GM12878 (cell line): ENCODE results near the gene PPP3CA.

ENCODE experiments used
- ATF7 ChIP-seq: fragments of 450-650 bp; IDR thresholded peaks from 2 replicates; pipeline ENCODE4 v1.6.1; 2016; ENCODE audit warnings: low read depth, mild to moderate bottlenecking
- CHD4 ChIP-seq: fragments of 200-600 bp; sonication (generic); IDR thresholded peaks from 2 replicates; pipeline ENCODE4 v1.6.1; 2016; ENCODE audit warnings: mild to moderate bottlenecking
- EED ChIP-seq: sonication (generic); IDR thresholded peaks from 2 replicates; pipeline ENCODE4 v1.6.1; 2016; ENCODE audit warnings: antibody characterized with exemption, low read depth
- EP300 ChIP-seq, 2 experiments: fragments of 150-350 bp in 1 of 2; IDR thresholded peaks; 2 replicates each; pipeline ENCODE4 v1.6.1; 2011 to 2012; ENCODE audit warnings: low read depth in 2 of 2, low read length in 2 of 2, borderline replicate concordance in 1 of 2, improper control_type of control experiment in 1 of 2, inconsistent platforms in 1 of 2; ENCODE audit not compliant: control insufficient read depth in 1 of 2
- EZH2 ChIP-seq: IDR thresholded peaks from 2 replicates; pipeline ENCODE4 v1.6.1; 2012; ENCODE audit warnings: low read depth, mild to moderate bottlenecking, control low read depth, inconsistent platforms, low read length, borderline replicate concordance; ENCODE audit not compliant: control insufficient read depth
- FOS ChIP-seq: IDR thresholded peaks from 3 replicates; pipeline ENCODE4 v1.6.1; 2011; ENCODE audit warnings: borderline replicate concordance; ENCODE audit not compliant: insufficient read length; ENCODE audit errors: extremely low read depth
- MTA3 ChIP-seq: IDR thresholded peaks from 2 replicates; pipeline ENCODE4 v1.6.1; 2012; ENCODE audit warnings: low read length, inconsistent platforms, borderline replicate concordance
- NFIC ChIP-seq: IDR thresholded peaks from 2 replicates; pipeline ENCODE4 v1.6.1; 2012; ENCODE audit warnings: low read depth, mild to moderate bottlenecking, inconsistent platforms, low read length, moderate library complexity
- POLR2AphosphoS5 ChIP-seq: IDR thresholded peaks from 2 replicates; pipeline ENCODE4 v1.6.1; 2011; ENCODE audit warnings: mild to moderate bottlenecking, low read length, inconsistent platforms
- RELA ChIP-seq: fragments of 450-650 bp; IDR thresholded peaks from 2 replicates; pipeline ENCODE4 v1.8.0; 2014; ENCODE audit warnings: borderline replicate concordance; ENCODE audit not compliant: partially characterized antibody
- ZNF274 ChIP-seq: IDR thresholded peaks from one replicate; pipeline ENCODE4 v1.8.0; 2011; ENCODE audit not compliant: insufficient read length, insufficient read depth
- TF ChIP-seq, protein P1 (sequence below): IDR thresholded peaks from 2 replicates; pipeline ENCODE4 v1.6.1; 2012; ENCODE audit warnings: mild to moderate bottlenecking, low read depth, low read length
- TF ChIP-seq, protein P2 (sequence below), 3 experiments: IDR thresholded peaks in 2 of 3; conservative IDR thresholded peaks in 1 of 3; 2 replicates each; pipeline ENCODE4 v1.5.1; 2011; ENCODE audit warnings: low read depth in 3 of 3, low read length in 3 of 3, mild to moderate bottlenecking in 3 of 3, control low read depth in 2 of 3, moderate library complexity in 2 of 3, inconsistent platforms in 1 of 3, mixed read lengths in 1 of 3; ENCODE audit not compliant: control insufficient read depth in 2 of 3, insufficient read depth in 1 of 3; ENCODE audit errors: extremely low read depth in 1 of 3
- TF ChIP-seq, protein P3 (sequence below): fragments of 450-650 bp; IDR thresholded peaks from 2 replicates; pipeline ENCODE4 v1.6.1; 2018; ENCODE audit warnings: borderline replicate concordance, mild to moderate bottlenecking; ENCODE audit not compliant: partially characterized antibody

DNA sequence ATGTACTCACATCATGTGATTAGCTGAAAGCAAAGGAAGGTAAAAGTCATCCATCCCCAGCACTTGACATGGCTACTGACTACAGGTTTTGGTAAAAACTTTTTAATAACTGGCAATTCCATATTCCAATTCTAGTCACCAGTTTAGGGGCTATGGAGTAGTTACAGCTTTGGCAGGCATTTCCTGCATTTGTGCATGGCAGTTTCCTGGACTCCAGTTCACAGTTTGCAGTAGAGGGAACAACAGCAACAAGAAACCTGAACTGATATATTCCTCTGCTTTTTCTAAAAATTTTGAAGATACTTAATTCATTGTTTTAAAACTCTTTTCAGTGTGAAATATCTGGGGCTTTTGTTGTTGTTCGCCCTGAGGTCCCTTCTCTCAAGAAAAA lies 184.3 kb downstream of the PPP3CA start:
- no peak for TF ChIP-seq EP300 (IDR thresholded peaks at IDR 0.05; ENCODE audit: borderline replicate concordance in 1 of 2, control insufficient read depth in 1 of 2, low read depth in 2 of 2, low read length in 2 of 2)
- TF ChIP-seq MTA3, result no peak
- TF ChIP-seq NFIC, result no peak
- TF ChIP-seq ZNF274, result no peak
- TF ChIP-seq, protein P1, sequence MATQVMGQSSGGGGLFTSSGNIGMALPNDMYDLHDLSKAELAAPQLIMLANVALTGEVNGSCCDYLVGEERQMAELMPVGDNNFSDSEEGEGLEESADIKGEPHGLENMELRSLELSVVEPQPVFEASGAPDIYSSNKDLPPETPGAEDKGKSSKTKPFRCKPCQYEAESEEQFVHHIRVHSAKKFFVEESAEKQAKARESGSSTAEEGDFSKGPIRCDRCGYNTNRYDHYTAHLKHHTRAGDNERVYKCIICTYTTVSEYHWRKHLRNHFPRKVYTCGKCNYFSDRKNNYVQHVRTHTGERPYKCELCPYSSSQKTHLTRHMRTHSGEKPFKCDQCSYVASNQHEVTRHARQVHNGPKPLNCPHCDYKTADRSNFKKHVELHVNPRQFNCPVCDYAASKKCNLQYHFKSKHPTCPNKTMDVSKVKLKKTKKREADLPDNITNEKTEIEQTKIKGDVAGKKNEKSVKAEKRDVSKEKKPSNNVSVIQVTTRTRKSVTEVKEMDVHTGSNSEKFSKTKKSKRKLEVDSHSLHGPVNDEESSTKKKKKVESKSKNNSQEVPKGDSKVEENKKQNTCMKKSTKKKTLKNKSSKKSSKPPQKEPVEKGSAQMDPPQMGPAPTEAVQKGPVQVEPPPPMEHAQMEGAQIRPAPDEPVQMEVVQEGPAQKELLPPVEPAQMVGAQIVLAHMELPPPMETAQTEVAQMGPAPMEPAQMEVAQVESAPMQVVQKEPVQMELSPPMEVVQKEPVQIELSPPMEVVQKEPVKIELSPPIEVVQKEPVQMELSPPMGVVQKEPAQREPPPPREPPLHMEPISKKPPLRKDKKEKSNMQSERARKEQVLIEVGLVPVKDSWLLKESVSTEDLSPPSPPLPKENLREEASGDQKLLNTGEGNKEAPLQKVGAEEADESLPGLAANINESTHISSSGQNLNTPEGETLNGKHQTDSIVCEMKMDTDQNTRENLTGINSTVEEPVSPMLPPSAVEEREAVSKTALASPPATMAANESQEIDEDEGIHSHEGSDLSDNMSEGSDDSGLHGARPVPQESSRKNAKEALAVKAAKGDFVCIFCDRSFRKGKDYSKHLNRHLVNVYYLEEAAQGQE, result no peak
- TF ChIP-seq ATF7, result no peak
- no peak for TF ChIP-seq EZH2
- TF ChIP-seq, protein P2, sequence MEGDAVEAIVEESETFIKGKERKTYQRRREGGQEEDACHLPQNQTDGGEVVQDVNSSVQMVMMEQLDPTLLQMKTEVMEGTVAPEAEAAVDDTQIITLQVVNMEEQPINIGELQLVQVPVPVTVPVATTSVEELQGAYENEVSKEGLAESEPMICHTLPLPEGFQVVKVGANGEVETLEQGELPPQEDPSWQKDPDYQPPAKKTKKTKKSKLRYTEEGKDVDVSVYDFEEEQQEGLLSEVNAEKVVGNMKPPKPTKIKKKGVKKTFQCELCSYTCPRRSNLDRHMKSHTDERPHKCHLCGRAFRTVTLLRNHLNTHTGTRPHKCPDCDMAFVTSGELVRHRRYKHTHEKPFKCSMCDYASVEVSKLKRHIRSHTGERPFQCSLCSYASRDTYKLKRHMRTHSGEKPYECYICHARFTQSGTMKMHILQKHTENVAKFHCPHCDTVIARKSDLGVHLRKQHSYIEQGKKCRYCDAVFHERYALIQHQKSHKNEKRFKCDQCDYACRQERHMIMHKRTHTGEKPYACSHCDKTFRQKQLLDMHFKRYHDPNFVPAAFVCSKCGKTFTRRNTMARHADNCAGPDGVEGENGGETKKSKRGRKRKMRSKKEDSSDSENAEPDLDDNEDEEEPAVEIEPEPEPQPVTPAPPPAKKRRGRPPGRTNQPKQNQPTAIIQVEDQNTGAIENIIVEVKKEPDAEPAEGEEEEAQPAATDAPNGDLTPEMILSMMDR (IDR thresholded peaks at IDR 0.05 in 2 of 3, conservative IDR thresholded peaks at IDR 0.05 in 1 of 3; ENCODE audit: control insufficient read depth in 2 of 3, extremely low read depth in 1 of 3, insufficient read depth in 1 of 3, low read depth in 3 of 3, low read length in 3 of 3), result no peak
- TF ChIP-seq RELA, result no peak
- TF ChIP-seq POLR2AphosphoS5, result no peak
- TF ChIP-seq CHD4, result no peak
- no peak for TF ChIP-seq EED
- TF ChIP-seq FOS, result no peak
- TF ChIP-seq, protein P3, sequence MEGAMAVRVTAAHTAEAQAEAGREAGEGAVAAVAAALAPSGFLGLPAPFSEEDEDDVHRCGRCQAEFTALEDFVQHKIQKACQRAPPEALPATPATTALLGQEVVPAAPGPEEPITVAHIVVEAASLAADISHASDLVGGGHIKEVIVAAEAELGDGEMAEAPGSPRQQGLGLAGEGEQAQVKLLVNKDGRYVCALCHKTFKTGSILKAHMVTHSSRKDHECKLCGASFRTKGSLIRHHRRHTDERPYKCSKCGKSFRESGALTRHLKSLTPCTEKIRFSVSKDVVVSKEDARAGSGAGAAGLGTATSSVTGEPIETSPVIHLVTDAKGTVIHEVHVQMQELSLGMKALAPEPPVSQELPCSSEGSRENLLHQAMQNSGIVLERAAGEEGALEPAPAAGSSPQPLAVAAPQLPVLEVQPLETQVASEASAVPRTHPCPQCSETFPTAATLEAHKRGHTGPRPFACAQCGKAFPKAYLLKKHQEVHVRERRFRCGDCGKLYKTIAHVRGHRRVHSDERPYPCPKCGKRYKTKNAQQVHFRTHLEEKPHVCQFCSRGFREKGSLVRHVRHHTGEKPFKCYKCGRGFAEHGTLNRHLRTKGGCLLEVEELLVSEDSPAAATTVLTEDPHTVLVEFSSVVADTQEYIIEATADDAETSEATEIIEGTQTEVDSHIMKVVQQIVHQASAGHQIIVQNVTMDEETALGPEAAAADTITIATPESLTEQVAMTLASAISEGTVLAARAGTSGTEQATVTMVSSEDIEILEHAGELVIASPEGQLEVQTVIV, result no peak
